GM21515 (cell line): ENCODE measurements around the gene NAB1.
A peak's percentile ranks its signal among the peaks of the same experiment; 100 is the strongest.

Experiments
- ATAC-seq: cut with Tn5 transposase; IDR thresholded peaks from one replicate; pipeline ENCODE4 v1.9.1; 2021; ENCODE audit not compliant: unreplicated experiment

The NAB1 gene

DNA sequence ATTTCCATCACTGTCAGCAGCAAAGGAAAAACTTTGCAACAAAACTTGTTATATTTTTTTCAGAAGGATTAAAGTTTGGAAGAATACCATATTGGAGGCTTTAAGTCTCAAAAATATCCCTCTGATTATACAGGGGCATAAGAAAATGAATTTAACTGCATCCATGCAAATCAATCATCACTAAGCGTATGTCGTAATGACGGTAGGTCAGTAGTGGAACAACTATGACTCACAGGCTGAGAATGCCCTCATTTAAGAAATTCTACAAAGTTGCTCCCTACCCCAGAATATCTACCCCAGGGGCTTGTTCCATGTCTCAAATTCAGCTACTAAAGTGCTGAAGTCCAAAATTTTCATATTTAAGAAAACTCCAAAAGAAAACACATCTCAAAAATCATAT is 12.5 kb upstream of the NAB1 start:
- no peak for ATAC-seq

DNA sequence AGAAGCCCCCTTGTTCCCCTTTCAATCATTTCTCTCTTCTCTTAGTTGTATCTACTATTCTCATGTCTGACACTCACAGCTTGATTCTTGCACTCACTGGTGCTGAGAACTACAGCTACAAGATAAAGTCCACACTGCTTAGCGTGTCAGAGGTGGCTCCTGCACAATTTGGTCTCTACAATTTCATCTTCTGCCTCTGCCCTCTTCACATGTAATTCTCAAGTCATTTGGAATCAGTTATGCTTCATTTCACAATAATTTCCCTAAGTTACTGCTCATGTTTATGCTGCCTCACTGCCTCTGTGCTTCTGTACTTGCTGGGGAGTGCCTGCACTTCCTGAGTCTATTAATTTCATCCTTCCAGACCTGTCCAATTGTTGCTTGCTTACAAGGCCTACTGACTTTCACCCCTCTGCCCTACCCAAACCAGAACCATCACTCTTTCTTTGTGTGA is 11.6 kb upstream of the NAB1 start:
- ATAC-seq = no peak

DNA sequence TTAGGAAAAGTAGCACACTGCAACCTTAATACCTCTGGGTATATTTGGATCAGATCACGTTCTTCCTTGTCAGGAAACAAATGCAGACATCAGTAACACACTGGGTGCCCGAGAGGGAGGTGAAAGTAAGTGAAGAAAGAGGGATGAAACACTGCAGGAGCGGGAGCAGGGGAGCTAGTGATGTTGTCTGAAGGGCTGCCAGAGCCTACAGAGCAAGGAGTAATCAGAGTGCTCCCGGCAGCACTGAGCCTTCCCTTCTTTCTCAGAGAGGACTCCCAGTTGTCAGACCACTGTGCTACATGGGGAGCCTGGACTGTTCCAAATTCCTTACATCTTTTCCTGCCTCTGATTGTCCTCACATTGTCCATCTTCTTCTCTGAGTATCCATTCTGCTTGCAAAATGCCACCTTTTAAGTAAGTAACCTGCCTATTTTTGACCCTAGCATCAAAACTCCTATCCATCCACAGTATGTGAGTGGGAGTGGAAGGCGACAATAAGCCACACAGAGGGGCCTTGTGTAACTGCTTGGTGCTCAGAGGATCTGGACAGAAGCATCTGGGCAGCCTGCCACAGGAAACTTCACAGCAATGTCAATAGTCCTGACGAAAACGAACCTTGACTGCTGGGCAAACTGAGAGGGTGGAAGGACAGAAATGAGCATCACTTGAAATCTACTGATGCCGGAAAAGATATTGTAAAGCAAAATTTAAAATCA is 10.8 kb upstream of the NAB1 start:
- ATAC-seq = no peak

DNA sequence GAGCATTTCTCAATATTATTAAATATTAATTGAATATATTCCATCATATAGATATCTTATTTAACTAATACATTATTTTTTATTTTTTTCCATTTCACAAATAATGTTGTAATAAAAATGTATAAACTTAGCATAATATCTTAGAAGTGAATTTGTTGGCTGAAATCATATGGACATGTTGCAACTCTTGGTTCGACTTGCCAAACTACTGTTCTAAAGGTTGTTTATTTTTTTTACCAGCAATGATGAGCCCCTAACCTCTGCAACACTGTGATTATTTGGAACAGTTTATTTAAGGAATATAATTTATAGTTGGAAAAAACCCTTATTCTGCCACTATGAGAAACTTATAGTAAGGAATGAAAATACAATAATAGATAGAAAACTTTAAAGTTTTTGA is 8.8 kb upstream of the NAB1 start:
- ATAC-seq = no peak

DNA sequence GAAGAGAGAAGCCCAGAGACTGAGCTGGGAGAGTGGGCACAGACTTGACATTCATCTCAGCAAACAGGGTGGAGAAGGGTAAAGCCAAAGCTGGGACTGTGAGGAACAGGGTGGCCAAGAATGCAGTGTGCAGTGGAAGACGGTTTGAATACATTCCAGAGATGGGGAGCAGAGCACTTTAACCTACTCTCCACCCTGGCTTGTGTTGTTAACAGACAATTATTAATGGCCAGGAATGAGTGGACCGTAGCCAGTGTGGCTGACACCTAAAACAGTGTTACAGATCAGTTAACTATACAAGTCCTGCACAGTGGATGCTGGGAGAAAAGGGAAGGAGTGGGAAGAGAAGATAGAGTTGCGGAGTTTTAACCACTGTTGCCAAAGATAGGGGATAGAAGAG is 7.4 kb upstream of the NAB1 start:
- ATAC-seq = no peak

DNA sequence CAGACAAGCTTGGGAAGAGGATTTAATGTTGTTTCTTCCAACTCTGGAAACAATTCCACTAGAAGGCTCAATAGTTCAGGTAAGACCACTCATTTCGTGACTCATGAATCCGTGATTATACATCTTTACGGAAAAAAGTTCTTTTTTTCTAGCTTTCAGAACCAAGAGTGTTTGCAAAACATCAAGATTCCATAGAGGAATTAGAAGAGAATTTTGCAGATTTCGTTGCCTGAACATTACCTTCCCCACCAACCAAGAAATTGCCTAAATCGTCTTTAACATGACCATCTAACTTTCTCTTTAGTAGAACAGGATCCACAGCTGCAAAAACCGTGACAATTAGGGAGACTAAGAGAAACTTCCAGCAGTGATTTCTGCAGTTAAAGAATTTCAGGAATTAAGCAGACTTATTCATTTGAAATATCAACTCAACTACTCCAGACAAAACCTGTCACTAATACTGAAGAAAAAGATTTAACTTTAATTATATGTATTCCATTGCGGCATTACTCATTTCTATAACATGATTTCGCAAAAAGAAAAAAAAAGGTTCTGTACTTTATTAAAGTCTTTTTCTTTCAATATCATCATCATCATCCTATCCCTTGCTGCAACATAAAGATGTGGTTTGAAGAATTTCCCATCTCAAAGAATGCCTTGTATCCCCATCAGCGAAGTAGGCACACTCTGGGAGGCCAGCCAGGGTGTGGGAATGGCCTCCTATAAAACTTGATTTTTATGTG is 1.9 kb upstream of the NAB1 start:
- ATAC-seq = no peak

DNA sequence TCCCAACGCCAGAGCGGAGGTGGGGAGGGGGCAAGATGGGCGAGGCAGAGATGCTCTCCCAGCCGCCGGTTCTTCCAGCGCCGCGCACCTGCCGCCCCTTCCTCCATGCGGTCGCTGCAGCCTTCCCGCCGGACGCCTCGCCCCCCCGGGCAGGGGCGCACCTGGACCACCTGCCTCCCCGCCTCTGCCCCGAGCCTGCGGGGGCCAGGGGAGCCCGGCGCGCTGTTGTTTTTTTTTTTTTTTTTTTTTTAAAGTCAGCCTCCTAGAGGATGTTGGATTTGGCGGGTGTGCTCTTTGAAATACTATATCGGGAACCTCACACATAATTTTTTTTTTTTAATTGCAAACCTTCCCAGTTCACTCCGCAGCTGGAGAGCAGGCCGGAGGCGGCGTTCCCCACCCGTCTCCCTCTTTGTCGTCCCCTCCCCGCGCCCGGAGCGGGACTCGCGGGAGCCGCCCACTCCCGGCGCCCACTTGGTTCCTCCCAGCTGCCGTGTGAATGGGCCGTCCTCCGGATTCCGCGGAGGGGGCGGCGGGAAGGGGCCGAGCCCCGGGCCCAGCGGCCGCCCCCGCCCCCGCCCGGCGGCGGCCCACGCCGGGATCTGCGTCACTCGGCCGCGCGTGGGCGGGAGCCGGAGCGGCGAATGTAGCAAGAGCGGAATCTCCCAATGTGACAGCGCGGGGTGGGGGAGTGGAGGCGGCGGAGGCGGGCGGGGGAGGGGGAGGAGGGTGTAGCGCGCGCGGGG is 421 bp upstream of the NAB1 start:
- ATAC-seq = peak; percentile 73

DNA sequence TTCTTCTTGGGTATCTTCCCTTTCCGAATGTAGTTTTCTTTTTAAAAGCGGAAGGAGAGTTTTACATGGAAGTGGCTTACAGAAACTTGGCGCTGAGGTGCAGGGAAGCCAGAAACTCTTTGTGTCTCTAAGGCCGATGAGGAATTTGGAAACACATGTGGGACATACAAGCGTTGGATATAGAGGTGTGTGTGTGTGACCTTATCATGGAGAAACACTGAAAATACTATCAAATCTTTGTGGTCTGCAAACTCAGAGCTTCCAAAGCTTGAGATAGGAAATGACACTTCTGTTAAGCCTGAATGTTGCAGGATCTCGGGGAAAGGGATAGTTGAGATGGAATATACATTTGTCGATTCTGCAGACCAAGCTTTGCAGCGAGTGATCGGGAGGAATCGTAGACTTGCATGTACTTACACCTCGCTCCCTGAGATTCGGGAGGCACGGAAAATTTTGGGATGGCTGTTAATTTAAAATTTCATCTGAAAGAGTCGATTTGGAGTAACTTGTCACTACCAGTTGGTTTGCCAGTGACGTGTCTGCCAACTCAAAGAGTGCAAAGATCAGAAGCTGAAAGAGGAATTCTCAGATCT is 1.0 kb downstream of the NAB1 start:
- no peak for ATAC-seq

DNA sequence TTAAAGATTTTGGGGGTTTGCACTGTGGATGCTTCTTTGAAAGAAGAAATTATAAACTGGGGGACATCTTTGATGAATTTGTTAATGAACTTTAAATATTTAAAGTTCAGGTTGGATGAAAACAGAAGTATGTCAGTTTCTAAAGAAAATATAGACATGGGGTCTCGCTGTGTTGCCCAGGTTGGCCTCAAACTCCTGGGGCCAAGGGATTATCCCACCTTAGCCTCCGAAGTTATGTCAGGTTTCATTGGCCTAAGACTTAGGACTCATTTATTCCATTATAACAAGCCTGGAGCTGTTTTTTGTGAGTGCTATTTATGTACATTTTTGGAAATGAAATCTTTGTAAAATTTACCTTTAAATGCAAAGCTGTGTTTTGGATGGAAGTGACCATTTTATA is 2.5 kb downstream of the NAB1 start:
- ATAC-seq = no peak

DNA sequence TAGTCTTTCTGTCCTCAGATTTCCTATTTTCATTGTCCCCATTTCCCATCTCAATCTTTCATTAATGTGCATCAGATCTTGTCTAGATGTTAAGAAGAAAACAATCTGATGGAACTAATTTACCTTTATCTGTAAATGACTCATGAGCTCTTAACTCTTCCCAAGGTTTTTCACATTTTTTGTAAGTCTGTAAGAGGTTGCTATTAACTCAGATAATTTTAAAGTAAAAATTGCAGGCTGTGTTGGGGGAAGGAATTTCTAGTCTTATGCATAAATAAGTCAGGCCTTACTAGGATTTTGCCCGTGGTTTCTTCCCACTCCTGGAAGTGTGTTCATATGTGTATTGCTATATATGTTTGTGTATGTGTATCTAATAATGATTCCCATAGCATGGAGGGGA is 4.3 kb downstream of the NAB1 start:
- ATAC-seq = no peak

DNA sequence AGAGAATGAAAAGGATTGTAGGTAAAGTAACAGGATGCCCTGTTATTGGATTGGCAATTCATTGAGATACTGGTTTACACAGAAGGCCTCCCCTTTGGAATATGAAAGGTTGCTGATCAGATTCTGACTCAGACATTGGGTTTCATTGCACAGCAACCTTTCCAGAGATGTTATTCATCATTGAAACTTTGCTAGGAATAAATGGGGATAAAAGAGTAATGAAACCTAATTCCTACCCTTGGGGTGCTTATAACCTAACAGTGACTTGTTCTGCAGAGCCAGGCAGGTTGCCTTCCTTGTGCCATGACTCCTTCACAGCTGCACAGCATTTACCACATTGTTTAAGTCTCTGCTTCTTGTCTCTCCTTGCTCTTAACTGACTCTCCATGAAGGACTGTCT is 5.0 kb downstream of the NAB1 start:
- no peak for ATAC-seq

DNA sequence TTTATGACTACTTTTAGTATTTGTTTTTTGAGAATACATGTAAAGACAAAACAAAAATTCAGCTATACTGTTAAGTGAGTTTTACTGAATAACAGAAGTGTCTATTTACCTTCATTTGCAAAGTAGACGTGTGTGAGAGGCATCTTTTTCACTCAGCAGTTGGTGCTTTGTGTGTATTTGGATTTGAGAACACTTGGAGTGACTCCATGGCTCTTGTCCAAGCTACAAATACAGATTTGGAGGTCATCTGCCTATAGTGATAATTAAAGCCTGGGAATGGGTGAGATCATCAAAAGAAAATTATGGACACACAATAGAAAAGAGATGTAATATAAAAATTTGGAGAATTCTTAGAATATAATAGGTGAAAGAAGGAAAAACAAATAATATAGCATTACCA is 6.2 kb downstream of the NAB1 start:
- no peak for ATAC-seq

DNA sequence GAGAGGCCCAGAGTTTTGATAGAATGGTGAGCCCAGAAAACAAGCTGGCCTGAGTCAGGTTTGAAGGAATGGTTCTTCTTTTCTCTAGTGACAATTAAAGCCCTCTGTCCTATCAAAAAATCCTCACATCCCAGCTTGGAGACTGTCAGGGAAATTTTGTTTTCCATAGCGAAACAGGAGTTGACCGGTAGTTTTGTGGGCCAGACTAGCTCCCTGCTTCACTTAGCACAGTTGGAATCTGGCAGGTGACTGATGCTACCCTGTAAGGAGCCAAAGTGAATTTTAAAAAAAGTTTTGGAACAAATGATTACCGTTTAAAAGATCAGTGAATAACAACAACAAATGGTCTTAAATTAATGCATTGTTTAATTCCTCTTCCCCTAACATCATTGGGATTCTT is 6.7 kb downstream of the NAB1 start:
- no peak for ATAC-seq

DNA sequence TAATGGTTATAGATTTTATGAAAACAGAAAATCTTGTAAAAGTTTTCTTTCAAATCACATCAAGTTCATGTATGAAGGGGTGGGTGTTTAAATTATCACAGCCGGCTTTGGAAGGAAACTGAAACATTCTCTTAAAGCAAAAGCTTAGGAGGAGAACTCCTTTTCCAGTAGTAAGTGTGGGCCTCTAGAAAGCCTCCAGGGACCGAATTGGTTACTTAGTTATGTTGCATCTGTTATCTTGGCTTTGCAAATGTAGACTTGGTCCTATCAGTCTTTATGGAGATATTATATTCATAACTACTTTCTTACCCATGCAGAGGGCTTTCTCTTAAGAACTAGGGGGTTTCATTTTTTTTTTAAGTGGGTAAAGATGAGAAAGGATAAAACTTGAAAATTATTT is 7.4 kb downstream of the NAB1 start:
- no peak for ATAC-seq

DNA sequence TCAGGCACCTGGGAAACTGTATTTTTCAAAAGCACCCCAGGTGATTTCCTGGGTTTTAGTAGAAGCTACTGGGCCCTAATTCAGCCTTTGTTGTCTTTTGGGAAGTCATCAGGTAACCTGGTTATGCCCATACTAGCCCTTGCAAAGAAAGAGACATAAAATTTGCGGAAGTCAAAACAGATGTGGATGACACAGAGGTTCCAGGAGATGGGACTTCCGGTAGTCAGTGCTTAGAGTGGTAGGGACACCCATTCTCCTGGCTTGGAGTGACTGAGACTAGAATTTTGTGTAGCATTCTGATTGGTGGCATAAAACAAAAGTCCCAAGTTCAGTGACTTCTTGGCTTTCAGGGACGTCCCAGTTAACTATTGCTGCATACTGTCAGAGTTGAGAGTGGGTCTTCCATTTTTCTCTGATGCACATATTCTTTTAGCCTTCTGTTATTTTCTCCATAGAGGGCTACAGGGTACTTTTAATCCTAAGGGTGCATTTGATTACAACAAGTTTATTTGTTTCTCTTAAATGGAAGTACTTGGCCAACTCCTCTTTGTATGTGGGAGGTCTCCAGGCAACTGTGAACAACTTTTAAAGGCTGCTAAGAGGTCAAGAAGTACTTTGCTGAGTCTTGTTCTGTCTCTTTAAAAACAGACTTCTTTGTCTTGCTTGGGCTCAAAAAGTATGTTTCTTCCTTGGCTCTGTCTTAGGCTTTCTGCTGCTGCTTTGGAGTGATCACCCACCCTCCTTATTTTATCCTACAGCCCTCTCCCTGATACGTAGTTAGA is 8.8 kb downstream of the NAB1 start:
- no peak for ATAC-seq

DNA sequence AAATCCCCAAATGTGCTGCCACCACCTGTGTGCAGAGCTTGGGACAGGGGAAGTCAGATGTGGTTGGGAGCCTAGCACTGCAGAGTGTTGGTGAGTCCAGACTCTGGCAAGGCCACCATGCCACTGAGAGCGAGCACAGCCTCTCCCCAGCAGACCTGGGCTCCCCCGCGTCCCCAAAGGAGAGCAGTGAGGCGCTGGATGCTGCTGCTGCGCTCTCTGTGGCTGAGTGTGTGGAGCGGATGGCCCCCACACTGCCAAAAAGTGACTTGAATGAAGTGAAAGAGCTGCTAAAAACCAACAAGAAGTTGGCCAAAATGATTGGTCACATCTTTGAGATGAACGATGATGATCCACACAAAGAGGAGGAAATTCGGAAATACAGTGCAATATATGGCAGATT is 10.7 kb downstream of the NAB1 start:
- no peak for ATAC-seq

DNA sequence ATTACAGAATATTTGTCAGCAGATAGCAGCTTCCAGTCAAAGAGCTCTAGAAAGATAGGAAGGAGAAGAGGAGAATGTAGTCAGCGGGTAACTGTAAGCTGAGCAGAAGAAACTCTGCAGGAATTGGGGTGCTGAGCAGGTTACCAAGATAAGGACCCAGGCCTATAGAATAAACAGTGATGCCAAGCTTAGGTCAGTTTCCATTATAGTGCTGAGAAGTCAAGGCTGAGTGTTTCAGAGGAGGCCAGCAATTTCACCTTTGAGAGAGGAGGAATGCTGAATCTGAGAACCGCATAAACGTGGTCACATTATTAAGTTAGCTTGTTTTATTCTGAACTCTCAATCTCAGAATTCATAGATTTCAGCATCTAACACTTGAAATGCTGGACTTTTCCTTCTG is 13.9 kb downstream of the NAB1 start:
- no peak for ATAC-seq

DNA sequence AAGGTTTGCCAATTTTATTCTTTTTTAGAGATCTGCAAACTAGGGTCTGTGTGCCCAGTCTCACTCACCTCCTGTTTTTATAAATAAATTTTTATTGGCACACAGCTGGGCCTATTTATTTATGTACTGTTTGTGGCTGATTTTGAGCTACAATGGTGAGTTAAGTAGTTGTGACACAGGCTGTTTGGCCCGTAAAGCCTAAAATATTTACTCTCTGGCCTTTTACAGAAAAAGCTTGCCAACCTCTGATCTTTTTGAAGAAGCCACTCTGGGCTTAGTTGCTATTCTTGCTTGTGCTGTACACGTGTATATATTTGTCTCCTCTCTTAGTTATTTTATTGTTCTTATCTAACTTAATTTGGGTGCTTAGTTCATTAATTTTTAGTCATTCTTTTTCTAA is 14.5 kb downstream of the NAB1 start:
- no peak for ATAC-seq

DNA sequence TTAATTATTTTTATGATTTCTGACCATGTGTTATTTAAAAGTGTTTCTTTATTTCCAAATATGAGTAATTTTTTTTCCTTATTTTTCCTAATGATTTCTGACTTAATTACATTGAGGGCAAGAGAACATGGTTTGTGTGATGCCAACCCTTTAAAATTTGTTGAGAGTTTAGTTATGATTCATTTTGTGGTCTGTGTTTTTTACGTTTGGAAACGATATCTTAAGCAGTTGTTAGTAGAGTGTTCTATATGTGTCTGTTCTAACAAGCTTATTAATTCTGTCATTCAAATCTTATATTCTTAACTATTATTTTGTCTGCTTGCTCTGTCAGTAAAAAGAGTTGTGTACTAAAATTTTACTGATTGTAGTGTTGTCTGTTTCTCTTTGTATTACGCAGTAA is 15.0 kb downstream of the NAB1 start:
- ATAC-seq = no peak

DNA sequence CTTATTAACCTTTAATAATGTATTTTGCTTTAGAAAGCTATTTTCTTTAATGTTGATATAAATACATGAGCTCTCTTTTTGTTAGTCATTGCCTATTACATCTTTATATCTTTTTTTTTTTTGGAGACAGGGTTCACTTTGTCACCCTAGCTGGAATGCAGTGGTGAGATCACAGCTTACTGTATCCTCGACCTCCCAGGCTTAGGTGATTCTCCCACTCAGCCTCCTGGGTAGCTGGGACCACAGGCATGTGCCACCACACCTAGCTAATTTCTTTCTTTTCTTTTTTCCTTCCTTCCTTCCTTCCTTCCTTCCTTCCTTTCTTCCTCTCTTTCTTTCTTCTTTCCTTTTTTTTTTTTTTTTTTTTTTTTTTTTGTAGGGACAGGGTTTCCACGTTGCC is 15.4 kb downstream of the NAB1 start:
- ATAC-seq = no peak

DNA sequence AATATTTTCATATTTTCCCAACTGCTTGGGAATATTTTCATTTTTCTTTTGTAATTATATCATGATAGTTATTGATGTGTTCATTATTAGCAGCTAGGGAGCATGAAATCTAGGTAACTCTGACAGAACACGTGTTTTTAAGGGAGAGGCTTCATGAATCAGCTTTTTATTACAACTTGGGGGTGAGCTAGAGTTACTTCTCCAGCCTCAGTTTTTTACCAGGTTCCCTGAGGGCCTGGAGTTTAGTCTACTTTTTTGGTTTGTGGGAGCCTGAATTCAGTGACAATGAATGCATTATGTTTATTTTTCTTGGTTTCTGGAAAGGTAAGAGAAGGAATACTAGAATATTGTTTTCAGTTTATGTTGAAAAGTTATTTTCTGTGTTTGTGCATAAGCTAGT is 18.0 kb downstream of the NAB1 start:
- no peak for ATAC-seq
